ENCODE measurements around the gene TEKT1.
"Not testable (repeated sequence)": the region's sequence is repeated elsewhere in the genome, so short reads cannot be mapped to it uniquely, and the experiment has no call there.

Gene TEKT1

GRCh38 chr17:6831661-6832263, at the start of gene TEKT1:
TSS of gene TEKT1 (minus strand) at chr17:6831729. CDS start at chr17:6830376, 1,353 bp downstream.
- peak; percentile 55 for DNase-seq (ENCODE audit: low read depth)

- not testable (repeated sequence) for DNase-seq (ENCODE audit: low read depth)
Measured at GRCh38 chr17:6879221-6879975, 47.9 kb upstream of the TEKT1 start.

- DNase-seq (ENCODE audit: low read depth): not testable (repeated sequence)
Measured at GRCh38 chr17:6875276-6875675, 43.7 kb upstream of the TEKT1 start.

- DNase-seq (ENCODE audit: low read depth): no peak
Measured at GRCh38 chr17:6872936-6873335, 41.4 kb upstream of the TEKT1 start.

GRCh38 chr17:6870841-6871240, 39.3 kb upstream of the TEKT1 start:
- DNase-seq (ENCODE audit: low read depth): no peak

- DNase-seq (ENCODE audit: low read depth): no peak
Measured at GRCh38 chr17:6868582-6868981, 37.1 kb upstream of the TEKT1 start.

GRCh38 chr17:6867849-6868248, 36.3 kb upstream of the TEKT1 start:
- DNase-seq (ENCODE audit: low read depth): no peak

GRCh38 chr17:6862825-6863224, 31.3 kb upstream of the TEKT1 start:
- no peak for DNase-seq (ENCODE audit: low read depth)

- DNase-seq (ENCODE audit: low read depth): no peak
Measured at GRCh38 chr17:6862122-6862521, 30.6 kb upstream of the TEKT1 start.

GRCh38 chr17:6857904-6858303, 26.4 kb upstream of the TEKT1 start:
- no peak for DNase-seq (ENCODE audit: low read depth)

GRCh38 chr17:6857336-6857735, 25.8 kb upstream of the TEKT1 start:
- DNase-seq (ENCODE audit: low read depth): no peak

GRCh38 chr17:6856051-6856450, 24.5 kb upstream of the TEKT1 start:
- no peak for DNase-seq (ENCODE audit: low read depth)

- DNase-seq (ENCODE audit: low read depth): no peak
Measured at GRCh38 chr17:6853764-6854442, 22.4 kb upstream of the TEKT1 start.

GRCh38 chr17:6848545-6849179, 17.1 kb upstream of the TEKT1 start:
- not testable (repeated sequence) for DNase-seq (ENCODE audit: low read depth)

GRCh38 chr17:6846138-6846537, 14.6 kb upstream of the TEKT1 start:
- DNase-seq (ENCODE audit: low read depth): not testable (repeated sequence)

GRCh38 chr17:6844406-6844805, 12.9 kb upstream of the TEKT1 start:
- not testable (repeated sequence) for DNase-seq (ENCODE audit: low read depth)

- no peak for DNase-seq (ENCODE audit: low read depth)
Measured at GRCh38 chr17:6843241-6843880, 11.8 kb upstream of the TEKT1 start.

- not testable (repeated sequence) for DNase-seq (ENCODE audit: low read depth)
Measured at GRCh38 chr17:6841769-6842168, 10.2 kb upstream of the TEKT1 start.

- DNase-seq (ENCODE audit: low read depth): no peak
Measured at GRCh38 chr17:6830383-6830986, 1.0 kb downstream of the TEKT1 start.

- DNase-seq (ENCODE audit: low read depth): no peak
Measured at GRCh38 chr17:6823011-6823442, 8.5 kb downstream of the TEKT1 start.

GRCh38 chr17:6818938-6819337, 12.6 kb downstream of the TEKT1 start:
- DNase-seq (ENCODE audit: low read depth): no peak

- not testable (repeated sequence) for DNase-seq (ENCODE audit: low read depth)
Measured at GRCh38 chr17:6816368-6816767, 15.2 kb downstream of the TEKT1 start.
